ENCODE measurements around the gene AJAP1.

Gene AJAP1

DNA sequence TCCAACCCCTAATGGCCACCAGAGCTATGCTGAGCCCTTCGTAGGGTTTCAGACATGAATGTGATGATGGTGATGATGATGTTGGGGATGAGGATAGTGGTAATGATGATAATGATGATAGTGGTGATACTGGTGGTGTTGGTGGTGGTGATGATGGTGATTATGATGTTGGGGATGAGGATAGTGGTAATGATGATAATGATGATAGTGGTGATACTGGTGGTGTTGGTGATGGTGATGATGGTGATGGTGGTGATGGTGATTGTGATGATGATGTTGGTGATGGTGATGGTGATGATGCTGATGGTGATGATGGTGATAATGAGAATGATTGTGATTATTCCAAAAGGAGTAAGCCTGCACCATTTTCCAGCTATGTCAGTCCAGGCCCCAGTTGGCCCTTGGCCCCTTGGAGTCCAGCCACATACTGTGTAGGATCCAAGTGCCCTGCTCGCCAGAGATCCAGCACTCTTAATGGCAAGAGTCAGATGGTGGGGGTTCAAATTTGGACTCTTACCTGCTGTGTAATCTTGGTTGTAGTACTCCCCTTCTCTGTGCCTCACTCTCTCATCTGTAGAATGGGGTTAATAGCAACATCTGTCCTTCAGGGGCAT, 28.3 kb downstream of the AJAP1 start:
- DNase-seq (ENCODE audit: low spot score), result no peak

DNA sequence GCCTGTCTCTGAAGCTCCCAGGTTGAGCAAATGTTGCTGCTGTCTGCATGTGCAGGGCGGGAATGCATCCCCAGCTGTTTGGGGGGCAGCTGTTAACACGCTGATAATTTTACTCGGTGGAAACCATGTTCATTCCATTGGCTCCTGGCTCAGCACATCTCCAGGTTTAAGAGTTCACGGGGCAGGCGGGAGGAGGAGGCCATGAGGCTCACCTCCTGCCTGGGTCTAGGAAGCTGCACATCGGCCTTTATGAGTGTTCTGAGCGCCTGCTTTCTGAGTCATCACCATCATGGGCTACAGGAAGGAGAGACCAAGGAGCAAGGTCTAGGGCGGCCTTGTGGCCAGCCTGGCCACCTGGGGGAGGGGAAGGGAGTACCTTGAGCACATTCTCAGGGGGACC, 29.7 kb downstream of the AJAP1 start:
- no peak for DNase-seq (ENCODE audit: low spot score)

DNA sequence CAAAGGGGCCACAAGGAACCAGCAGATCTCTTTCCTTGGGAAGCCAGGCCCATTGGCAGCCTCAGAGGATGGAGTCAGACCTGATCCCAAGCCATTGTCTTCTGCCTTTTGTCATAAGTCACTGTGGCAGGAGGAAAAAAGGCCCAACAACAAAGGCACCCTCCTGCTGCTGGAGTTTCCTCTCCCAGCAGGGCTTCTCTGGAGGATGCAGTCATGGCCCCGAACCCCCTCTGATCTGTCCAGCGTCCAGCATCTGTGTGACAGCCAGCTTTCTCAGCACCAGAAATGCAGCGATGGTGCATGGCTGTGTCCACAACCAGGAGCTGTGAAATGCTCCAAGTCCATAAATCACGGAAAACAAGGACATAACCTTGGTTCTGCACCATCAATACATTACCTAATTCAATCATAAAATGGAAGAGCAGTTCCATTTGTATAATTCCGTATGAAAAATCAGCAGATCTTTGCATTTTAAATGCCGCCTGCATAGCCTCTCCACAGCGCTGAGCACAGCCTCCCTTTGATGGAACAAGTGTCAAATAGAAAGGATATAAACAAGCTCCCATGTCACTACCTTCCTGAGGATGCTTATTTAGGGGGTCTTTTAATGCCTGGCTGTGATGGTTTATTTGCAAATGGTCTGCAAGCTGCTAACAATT, 30.6 kb downstream of the AJAP1 start:
- DNase-seq (ENCODE audit: low spot score), result no peak

DNA sequence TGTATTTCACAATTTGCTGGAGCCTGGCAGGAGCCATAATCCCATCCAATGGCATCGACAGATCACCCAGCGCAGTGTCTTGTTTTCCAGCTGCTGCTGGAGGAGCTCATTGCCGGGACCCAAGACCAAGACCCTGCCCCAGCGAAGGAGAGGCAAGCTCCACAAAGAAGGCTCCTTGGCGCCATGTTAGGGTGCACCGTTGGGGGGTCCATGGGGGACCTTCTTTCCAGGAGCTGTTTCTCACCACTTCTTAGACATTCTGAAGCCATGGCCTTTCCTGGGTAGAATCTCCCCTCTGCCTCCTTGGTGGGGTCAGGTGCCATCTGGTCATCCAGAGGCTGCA, 31.1 kb downstream of the AJAP1 start:
- no peak for DNase-seq (ENCODE audit: low spot score)

DNA sequence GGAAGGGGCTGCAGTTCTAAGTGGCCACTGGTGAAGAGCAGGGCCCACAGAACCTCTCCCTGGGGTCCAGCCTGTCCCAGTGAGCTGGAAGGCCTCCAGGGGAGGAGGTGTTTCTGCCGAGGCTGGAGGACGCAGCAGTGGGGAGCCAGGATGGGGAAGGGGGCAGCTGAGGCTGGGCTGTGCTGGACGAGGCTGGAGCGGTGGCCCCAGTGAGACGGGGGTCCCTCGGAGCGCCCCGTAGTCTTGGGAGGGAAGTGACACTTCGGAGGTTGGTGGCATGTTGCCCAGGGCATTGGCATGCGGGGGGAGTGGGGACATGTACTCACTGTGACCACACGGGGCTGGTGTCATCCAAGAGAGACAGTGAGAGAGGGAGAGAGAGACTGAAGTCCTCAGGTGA, 33.5 kb downstream of the AJAP1 start:
- DNase-seq (ENCODE audit: low spot score), result no peak

DNA sequence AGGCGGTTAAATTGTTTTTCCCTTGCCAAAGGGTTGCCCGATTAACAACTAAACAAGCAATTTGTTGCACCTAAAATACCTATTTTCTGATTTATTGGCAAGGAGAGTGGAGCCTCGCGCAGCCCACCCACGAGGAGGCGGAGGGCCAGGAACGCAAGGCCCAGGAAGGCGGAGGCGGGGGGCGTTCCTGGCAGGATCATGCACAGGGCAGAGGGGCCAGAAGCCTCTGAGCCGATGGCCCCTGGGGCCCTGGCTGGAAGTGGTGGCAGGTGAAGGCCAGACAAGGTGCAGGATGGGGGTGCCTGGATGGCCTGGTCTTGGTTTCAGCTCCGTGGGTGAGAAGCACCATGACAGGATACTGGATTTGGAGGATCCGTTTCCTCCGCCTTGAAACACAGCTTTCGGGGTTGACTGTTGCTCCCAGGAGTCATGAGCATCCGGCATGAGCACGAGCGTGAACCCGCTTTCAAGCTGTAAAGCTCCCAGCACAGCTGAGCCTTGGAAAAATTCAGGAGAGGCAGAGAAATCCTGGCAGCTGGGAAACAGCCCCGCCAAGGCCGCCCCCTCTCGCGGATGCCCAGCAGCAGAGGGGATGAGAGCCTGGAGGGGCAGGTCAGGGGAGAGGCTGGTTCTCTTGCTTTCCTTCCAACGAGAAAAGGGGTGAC, 35.0 kb downstream of the AJAP1 start:
- no peak for DNase-seq (ENCODE audit: low spot score)

DNA sequence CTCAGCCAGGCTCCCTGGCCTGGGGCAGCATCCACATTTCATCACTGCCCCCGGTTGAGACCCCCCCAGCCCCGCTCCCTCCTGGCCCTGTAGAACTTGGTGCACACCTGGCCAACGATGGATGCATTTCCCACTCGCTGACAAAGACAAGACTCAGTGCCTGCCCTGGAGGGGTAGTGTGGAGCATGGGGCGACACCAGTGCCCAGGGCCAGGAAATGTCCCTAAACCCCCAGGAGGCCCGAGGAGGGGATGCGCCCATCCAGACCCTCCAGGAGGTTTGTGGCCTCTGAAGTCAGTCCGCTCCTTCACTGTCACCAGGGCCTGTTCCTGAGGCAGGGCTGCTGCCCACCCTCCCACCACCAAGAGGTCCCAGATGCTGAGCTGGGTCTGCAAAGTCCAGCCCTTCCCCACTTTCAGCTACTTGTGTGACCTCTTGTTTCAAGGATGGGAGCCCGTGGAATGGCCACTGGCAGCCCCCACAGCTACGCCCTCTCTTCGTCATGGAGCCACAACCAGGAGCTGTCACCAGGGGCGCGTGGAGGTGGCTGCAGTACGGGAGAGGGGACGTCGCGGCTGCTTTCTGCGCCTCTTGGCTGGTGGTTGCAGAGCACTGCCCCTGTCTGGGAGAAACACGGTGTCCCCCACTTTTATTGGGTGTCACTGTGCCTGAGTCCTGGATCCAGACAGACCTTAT, 35.7 kb downstream of the AJAP1 start:
- DNase-seq (ENCODE audit: low spot score), result no peak

DNA sequence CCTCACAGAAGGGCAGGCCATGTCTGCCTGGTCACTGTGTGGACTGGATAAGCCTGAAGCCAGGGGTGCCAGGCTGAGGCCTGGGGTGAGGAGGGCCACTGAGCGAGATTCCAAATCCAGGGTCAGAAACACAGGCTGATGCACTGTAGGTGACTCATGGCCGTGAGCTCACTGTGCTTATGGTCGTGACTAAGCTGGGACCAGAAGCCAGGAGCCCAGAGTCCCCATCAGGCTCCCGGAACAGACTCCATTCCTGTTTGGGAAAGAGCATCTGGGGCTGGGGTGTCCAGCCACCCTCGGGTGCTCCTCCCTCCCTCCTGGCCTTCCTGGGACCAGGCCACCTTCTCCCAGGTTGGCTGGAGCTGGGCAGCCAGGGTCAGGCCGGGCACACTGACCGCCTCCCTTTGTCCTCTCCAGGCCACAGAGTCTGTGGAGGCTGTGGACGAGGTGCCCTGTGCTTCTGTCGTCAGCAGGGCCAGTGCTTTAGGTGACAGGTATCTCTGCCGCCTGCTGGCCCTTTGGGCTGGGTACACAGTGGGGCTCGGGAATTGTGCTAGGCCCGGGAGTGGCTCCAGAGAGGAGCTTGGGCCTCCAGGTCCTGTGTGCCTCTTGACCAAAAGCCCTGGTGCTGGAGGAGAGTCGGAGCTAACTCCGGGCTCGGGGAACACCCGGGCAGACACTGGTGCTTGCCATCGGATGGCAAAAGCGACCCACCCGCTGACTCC, 36.7 kb downstream of the AJAP1 start:
- DNase-seq (ENCODE audit: low spot score), result no peak

DNA sequence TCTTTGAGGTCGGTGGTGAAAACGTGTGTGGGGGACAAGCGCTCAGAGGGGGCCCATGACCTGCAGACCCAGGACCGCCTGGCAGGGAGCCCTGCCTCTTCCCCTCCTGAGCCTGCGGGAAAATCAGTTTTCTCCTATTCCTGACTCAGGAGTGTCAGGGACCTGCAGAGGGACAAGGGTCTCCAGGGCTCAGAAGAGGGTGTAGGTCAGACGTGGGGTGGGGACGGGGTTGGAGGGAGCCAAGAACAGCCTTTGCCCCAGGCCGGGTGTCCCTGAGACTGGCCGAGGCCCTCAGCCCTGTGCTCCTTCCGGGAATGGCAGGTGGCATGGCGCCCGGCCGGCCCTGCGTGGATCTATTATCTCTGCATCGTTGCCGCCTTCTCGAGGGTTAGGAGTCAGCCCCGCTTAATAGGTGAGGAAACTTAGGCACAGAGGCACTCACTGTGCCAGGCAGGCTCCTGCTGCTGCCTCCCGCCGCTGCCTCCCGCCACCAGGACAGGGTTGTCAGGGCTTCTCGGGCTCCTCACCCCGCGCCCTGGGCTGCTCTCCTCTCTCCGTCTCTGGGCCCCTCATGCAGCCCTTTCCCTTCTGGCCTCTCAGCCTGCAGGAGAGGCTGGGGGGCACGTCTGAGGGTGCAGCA, 37.5 kb downstream of the AJAP1 start:
- no peak for DNase-seq (ENCODE audit: low spot score)

DNA sequence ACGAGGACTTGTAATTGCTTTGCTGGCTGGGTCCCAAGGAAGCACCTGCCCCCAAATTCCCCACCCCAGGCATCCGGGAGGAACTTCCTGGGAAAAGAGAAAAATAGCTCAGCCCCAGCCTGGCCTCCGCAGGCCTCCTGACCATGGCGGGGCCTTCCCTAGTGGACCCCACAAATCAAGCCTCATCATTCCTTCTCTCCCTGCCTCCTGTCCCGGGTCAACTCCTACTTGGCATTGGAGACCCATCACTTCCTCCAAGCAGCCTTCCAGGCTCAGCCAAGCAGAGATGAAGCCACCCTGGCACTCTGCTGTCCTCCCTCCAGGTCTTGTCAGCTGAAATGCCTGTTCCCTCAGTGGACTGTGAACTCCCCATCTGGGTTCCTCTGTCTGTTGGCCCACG, 38.0 kb downstream of the AJAP1 start:
- DNase-seq (ENCODE audit: low spot score), result no peak

DNA sequence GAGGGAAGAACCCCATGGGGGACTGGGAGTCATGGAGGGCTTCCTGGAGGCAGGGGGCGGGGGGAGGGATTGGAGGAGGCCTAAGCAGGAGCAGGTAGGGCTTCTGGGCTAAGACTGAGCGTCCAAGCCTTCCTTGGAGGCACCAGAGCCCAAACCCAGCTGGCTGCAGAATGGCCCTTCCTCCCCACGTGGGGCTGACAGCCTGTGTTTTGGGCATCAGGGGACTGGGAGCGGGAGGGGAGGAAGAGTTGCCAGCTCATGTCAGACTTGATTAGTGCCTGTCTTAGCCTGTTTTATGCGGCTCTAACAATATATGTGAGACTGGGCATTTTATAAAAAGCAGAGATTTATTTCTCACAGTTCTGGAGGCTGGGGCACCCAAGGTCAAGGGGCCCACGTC, 38.9 kb downstream of the AJAP1 start:
- no peak for DNase-seq (ENCODE audit: low spot score)

DNA sequence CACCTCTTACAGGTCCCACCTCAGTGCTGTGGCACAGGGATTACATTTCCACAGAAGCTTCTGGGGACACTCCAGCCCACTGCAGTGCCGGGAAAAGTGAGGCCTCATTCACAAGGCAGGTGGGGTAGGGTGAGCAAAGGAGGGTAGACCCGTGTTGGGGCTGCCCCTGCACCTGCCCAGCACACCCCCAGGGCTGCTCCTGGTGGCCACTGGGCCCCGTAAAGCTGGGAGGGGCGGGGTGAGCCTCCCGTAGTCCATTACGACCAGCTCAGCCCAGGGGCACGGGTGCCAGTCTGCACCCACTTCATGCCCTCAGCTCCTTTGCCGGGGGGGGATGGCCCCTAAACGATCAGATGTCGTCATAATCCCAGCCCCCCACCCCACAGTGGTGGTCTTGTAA, 39.5 kb downstream of the AJAP1 start:
- no peak for DNase-seq (ENCODE audit: low spot score)

DNA sequence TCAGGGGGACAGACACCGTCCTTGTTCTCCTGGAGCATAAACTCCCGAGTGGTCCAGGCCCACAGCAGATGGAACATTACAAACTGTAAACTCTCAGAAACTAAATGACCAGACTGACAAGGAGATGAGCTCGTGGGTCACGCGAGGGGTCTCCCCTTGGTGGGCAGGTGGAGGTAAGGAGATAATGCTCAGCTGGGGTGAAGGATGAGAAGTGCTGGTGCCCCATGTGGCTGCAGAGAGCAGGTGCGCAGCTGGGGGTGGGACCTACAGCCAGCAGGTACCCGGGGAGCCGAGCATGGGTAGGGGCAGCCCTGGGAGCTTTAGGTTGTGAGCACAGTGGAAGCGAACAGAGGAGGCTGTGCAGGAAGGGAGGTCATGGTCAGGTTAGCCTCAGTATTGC, 40.1 kb downstream of the AJAP1 start:
- DNase-seq (ENCODE audit: low spot score), result no peak

DNA sequence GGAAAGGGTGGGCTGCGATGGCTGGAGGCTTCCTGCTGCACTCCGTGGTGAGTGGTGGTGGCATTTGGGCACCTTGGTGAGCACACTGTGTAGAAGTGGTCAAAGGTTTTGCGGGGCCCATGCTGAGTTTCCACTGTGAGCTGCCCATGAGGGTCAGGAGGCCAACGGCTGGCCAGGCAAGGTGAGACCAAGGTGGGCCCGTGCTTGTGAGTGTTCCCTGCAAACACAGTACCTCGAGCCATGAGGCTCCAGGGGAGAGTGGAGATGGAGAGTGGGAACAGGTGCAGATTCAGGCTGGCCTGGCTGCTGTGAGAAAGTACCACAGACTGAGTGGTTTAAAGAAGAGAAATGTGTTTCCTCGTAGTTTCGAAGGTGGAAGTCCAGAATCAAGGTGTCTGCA, 40.8 kb downstream of the AJAP1 start:
- no peak for DNase-seq (ENCODE audit: low spot score)

DNA sequence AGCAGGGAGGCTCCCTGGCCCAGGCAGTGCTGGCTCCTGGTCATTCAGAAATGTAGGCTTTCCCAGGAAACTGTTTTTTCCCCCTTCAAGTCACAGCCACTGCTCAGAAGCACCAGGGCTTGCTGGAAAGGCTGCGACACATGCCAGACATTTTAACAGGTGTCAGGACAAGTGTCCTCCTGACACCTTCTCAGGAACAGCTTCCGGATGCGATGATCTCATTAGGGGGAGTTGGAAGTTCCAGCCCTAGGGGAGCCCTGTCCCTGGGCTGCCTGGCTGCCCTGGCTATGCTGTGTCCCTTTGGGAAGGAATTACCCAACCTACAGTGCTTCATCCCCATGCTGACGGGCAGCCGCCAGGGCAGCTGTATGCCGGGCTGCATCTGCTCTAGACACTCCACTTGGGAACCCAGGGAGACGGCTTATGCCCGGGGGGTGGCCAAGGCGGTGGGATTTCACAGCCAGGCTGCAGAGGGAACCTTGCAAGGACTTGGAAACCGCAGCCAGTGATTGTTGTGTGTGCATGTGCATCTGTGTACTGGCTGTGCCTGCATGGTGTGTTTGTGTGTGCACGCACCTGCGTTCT, 41.8 kb downstream of the AJAP1 start:
- no peak for DNase-seq (ENCODE audit: low spot score)

DNA sequence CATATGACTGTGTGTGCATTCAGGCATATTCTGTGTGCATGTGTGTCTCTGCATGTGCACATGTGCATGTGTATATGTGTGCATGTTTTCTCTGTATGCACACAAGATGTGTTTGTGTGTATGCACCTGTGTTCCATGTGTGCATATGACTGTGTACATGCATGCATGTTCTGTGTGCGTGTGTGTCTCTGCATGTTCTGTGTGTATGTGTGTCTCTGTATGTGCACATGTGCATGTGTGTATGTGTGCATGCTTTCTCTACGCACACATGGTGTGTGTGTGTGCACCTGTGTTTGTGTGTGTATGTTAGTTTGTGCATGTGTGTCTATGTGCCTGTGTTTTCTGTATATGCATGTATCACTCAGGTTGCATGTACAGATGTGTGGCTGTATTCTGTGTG, 42.3 kb downstream of the AJAP1 start:
- DNase-seq (ENCODE audit: low spot score), result no peak

DNA sequence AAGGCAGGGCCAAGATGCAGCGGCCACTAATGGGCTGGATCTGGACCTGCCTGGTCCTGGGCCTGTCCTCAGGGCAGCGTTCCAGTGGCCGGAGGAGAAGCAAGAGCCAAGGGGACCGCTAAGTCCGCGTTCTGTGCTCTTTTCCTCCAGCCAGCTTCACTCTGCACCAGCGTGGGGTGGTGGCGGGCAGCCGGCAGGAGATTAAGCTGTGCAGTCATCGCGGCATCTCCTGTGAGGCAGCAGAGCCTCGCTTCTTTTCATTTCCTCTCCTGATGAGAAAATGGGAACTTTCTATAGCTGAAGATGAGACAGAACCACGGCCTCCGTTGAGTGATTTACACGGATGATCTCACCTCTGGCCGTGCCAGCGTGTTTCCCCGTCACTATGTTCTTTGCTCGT, 43.4 kb downstream of the AJAP1 start:
- no peak for DNase-seq (ENCODE audit: low spot score)

DNA sequence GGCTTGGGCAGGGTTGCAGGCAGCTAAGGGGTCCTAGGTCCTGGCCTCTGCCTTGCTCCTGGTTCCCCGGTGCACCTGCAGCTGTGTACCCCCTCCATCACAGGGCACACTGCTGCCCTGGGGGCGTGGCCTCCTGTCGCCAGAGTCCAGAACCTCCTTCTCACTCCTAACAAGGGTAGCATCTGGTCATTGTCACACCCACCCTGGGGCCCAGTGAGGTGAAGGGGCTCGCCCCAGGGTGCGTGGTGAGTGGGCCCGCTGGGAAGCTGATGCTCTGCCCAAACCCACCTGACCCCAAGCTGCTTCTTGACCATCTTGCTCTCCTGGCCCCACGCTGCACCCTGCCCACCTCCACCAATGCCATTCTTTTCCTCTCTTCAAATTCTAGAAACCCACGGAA, 44.5 kb downstream of the AJAP1 start:
- no peak for DNase-seq (ENCODE audit: low spot score)

DNA sequence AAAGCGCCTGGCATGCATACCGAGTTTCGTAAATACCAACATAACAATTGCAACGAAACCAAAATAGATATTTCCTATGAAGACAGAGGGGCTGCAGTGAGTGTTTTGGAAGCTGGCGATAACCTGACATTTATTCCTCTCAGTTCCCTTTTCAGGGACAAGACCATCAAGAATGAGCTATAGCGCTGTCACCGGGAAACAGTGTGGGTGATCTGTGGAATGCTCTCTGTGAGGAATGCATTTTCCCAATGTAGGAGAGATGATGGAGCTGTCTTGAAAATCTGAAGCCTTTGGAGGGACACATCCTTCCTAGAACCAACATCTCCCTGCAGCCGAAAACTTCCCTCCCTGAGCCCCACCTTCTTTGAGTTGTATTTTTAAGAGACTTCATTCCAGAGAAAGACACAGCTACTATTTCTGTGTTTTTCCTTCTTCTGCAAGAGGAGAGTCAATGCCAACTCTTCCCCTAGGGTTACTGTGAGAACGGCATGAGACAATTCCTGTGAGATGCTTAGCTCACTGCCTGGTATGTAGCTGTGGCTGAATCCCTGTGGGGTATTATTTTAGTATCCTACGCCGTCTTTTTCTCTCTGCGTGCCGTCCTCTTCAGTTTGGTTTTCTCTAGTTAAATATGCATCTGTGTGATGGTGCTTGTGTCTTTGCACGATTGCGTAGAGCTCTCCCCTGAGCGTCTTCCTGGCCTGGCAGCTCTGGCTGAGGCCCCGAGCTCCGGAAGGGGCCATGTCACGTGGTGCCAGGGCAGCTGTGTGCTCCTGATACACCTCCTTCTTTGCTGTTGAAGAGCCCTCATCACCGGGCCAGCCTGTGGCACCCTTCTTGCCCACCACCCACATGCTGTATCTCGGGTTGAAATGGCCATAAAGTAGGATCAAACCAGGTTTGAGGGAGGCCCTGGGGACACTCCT, 45.2 kb downstream of the AJAP1 start:
- no peak for DNase-seq (ENCODE audit: low spot score)

DNA sequence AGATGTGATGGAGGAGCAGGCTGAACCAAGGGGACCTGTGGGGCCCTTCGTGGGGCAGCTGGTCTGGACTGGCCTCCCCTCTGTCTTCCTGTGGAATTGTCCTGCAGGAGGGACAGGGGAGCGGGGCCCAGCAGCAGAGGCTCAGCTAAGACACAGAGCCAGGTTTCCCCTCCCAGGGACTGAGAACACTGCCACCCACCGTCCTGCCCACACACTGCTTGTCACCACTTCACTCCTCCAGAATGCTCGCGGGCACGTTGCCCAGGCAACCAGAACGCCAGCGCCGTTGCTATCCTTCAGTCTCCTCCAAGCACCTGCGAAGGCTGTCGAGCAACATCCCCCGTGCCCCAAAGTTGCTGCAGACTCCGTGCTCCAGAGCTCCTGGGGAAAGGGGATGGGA, 46.4 kb downstream of the AJAP1 start:
- no peak for DNase-seq (ENCODE audit: low spot score)

DNA sequence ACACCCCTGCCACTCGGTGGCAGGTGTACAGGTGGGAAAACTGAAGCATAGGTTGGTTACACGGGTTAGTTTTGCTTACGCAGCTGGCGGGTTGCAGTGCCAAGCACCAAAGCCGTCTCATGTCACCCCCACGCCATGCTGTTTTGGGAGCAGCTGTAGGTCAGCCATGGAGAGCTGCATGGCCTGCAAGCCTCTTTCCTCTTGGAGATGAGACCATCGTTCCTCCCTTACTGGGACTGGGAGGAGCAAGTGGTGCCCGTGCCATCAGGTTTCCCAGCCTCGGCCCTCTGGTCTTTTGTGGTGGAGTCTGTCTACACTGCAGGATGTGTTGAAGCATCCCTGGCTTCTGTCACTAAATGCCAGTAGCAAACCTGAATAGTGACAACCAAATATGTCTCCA, 46.9 kb downstream of the AJAP1 start:
- DNase-seq (ENCODE audit: low spot score), result no peak
